GM12872 (cell line): Measurements from ENCODE around the gene TWIST2.

Experiments
- TF ChIP-seq, protein P1 (sequence below): IDR thresholded peaks from 3 replicates; pipeline ENCODE4 v1.5.1; 2011; ENCODE audit warnings: low read depth, mild to moderate bottlenecking, low read length, moderate library complexity; ENCODE audit not compliant: insufficient read depth

Gene TWIST2

DNA sequence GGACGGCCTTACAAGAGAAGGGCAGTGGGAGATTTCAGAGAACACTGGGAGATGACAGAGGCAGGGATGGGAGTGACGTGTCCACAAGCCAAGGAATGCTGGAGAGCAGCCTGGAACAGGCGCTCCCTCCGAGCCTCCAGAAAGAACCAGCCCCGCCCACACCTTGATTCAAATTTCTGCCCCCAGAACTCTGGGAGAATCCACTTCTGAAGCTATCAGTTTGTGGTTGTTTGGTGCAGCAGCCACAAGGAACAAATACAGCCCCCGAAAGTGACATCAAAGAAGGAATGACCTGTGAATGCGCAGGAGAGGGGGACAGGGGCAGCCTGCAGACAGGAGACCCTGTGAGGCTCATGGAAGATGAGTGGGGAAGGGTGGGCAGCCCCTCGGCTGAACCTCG lies 67.3 kb downstream of the TWIST2 start:
- TF ChIP-seq, protein P1, sequence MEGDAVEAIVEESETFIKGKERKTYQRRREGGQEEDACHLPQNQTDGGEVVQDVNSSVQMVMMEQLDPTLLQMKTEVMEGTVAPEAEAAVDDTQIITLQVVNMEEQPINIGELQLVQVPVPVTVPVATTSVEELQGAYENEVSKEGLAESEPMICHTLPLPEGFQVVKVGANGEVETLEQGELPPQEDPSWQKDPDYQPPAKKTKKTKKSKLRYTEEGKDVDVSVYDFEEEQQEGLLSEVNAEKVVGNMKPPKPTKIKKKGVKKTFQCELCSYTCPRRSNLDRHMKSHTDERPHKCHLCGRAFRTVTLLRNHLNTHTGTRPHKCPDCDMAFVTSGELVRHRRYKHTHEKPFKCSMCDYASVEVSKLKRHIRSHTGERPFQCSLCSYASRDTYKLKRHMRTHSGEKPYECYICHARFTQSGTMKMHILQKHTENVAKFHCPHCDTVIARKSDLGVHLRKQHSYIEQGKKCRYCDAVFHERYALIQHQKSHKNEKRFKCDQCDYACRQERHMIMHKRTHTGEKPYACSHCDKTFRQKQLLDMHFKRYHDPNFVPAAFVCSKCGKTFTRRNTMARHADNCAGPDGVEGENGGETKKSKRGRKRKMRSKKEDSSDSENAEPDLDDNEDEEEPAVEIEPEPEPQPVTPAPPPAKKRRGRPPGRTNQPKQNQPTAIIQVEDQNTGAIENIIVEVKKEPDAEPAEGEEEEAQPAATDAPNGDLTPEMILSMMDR, result no peak

DNA sequence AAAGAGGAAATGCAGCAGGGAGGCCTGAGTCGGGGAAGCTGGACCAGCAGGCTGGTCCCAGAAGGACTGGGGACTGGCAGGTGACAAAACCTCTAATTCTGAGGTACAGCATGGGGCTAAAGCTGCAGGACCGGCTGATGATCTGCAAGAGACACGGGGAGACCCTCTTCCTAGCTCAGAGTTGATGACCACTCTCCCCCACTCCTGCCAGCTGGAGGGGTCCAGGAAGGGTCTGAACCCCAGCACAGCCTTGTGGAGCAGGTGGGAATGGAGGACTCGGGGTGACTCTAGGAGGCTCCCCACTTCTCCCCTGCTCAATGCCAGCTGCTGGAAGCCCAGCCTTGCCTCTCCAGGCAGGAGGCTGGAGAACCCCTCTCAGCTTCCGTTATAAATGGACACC lies 67.7 kb downstream of the TWIST2 start:
- TF ChIP-seq, protein P1, result no peak

DNA sequence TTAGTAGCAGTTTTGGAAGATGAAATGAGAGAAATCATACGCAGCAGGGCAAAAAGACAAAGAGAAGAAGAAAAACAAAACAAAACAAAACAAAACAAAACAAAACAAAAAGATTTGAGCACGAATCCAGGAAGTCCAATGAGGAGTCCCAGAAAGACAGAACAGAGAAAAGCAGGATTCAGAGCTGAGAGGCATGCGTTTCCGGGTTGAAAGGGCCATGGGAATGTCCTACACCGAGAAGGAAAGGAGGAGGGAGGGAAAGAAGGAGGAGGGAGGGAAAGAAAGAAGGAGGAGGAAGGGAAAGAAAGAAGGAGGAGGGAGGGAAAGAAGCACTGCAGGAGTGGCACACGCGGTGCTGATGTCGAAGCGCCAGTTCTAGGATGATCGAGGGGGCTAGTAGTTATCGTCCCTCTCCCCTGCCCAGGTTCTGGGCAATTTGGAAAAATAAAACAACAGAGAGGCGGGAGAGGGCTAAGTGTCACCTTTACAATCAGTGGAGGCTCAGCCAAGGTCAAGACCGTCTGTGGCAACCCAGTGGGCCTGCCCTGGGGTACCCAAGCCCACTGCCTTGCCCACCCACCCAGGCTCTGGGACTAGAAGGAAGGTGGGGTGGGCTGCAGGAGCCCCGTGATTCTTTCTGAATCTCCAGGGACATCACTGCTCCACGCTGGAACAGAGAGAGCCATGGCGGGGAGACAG lies 68.4 kb downstream of the TWIST2 start:
- TF ChIP-seq, protein P1, result no peak

DNA sequence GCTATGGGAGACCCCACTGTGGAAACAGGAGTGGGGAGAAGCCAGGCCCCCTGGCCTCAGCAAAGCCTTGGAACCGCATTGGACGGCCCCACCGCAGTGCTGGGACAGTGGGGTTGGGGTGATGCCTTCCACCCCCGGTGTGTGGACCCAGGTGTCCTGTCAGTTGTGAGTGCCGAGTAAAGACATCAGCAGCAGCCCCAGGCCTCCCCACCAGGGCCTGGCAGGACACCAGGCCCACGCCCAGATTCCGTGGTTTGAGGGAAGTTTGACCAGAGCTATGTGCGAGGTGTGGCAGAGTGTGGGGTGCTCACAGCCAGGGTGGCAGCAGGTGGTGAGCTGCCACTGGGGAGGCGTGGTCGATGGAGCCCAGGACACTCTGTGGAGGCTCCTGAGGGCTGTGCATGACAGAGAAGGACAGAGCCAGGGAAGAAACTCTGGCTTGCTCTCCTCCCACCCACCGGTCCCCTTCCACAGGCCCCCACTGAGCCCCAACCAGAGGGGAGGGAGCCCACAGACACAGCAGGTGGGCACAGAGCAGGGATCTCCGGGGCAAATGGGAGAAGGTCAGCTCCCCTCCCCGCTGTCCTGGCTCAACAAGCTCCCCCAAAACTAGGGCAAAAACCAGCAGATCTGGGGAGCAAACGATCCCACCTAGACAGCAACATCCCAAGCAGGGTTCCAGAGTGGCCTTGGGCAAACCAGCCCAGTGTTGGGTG lies 69.1 kb downstream of the TWIST2 start:
- TF ChIP-seq, protein P1, result no peak

DNA sequence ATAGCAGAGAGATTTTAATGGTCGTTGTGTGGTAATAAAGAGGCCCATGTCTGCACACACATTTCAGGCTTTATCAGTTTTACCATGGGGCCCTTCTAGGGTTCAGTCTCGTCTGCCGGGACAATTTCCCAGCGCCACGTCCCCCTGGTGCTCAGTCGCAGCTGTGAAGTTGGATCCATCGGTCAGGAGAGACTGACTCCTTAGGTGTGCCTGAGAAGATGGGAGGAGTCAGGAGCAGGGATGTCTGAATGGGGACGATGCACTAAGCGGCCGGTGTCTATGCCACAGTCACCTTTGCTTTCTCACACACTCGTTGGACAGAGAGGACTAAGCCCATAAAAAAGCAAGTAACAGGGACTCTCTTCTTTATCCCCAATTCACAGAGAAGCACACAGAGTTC lies 71.4 kb downstream of the TWIST2 start:
- TF ChIP-seq, protein P1, result no peak

DNA sequence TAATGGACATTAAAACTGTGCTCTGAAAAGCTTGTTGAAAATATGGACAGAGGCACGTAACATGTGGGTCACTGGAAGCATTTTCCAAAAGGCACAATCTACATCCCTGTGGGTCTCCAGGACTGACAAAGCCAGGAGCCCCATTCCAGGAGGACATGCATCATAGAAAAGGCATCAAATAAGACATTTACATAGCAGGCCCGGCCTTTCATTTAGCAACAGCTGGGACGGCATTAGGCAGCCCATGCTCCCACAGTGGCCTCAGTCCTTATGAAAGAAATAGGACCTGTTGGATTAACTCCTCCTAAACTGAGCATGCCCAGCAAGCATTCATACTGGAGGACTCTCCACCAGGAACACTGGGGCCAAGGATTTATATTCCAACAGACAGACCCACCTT lies 72.2 kb downstream of the TWIST2 start:
- TF ChIP-seq, protein P1, result no peak

DNA sequence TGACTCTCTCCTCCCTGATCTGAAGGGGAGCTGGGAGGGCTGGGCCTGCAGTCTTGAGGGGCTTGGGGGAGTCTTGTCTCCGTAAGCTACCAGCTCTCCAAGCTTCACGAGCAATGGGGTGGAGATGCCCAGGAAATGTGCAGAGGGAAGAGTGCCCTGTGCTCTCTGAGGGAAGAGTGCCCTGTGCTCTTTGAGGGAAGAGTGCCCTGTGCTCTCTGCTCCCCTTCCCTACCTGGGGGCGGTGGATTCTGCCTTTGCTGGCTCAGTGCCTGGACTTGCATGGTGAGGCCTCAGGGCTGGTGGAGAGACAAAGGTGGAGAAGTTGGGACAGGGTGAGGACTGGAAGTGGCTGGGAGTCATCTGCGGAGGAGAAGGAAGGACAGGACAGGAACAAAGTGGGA lies 72.7 kb downstream of the TWIST2 start:
- TF ChIP-seq, protein P1, result no peak
